Measurements from ENCODE around the gene SUSD3.
"Not testable (repeated sequence)": the region's sequence is repeated elsewhere in the genome, so short reads cannot be mapped to it uniquely, and the experiment has no call there.

The SUSD3 gene

GRCh38 chr9:93111001-93111370 lies 52.5 kb downstream of the SUSD3 start:
- no peak for DNase-seq (ENCODE audit: low read depth in 2 of 2)

GRCh38 chr9:93111371-93112115 lies 53.0 kb downstream of the SUSD3 start:
- DNase-seq (ENCODE audit: low read depth in 2 of 2): no peak

- no peak for DNase-seq (ENCODE audit: low read depth in 2 of 2)
Measured at GRCh38 chr9:93112116-93112863, 53.8 kb downstream of the SUSD3 start.

- no peak for DNase-seq (ENCODE audit: low read depth in 2 of 2)
Measured at GRCh38 chr9:93112864-93113389, 54.4 kb downstream of the SUSD3 start.

- no peak for DNase-seq (ENCODE audit: low read depth in 2 of 2)
Measured at GRCh38 chr9:93114169-93114983, 55.9 kb downstream of the SUSD3 start.

- DNase-seq (ENCODE audit: low read depth in 2 of 2): no peak
Measured at GRCh38 chr9:93114984-93115335, 56.5 kb downstream of the SUSD3 start.

GRCh38 chr9:93115486-93116071 lies 57.1 kb downstream of the SUSD3 start:
- DNase-seq (ENCODE audit: low read depth in 2 of 2): no peak

- no peak for DNase-seq (ENCODE audit: low read depth in 2 of 2)
Measured at GRCh38 chr9:93116072-93116961, 57.8 kb downstream of the SUSD3 start.

- DNase-seq (ENCODE audit: low read depth in 2 of 2): not testable (repeated sequence)
Measured at GRCh38 chr9:93117521-93117920, 59.0 kb downstream of the SUSD3 start.

GRCh38 chr9:93117924-93118862 lies 59.7 kb downstream of the SUSD3 start:
- no peak for DNase-seq (ENCODE audit: low read depth in 2 of 2)

- no peak for DNase-seq (ENCODE audit: low read depth in 2 of 2)
Measured at GRCh38 chr9:93118863-93119702, 60.6 kb downstream of the SUSD3 start.

- DNase-seq (ENCODE audit: low read depth in 2 of 2): no peak
Measured at GRCh38 chr9:93119703-93119952, 61.1 kb downstream of the SUSD3 start.

- peak in 1 of 2 experiments; percentile 21 for DNase-seq (ENCODE audit: low read depth in 2 of 2)
Measured at GRCh38 chr9:93119953-93120845, 61.7 kb downstream of the SUSD3 start.

GRCh38 chr9:93120846-93121315 lies 62.4 kb downstream of the SUSD3 start:
- DNase-seq (ENCODE audit: low read depth in 2 of 2): no peak

- DNase-seq (ENCODE audit: low read depth in 2 of 2): no peak
Measured at GRCh38 chr9:93121316-93122241, 63.1 kb downstream of the SUSD3 start.

GRCh38 chr9:93122721-93123221 lies 64.3 kb downstream of the SUSD3 start:
- no peak for DNase-seq (ENCODE audit: low read depth in 2 of 2)

All from fibroblast of skin of left biceps (primary cell).